T follicular helper cell (primary cell): ENCODE data around the gene AP1AR.

Experiments used
- DNase-seq: peaks from one replicate; pipeline ENCODE4 v3.0.0-alpha.2; 2020; ENCODE audit warnings: low read depth

Gene AP1AR

DNA sequence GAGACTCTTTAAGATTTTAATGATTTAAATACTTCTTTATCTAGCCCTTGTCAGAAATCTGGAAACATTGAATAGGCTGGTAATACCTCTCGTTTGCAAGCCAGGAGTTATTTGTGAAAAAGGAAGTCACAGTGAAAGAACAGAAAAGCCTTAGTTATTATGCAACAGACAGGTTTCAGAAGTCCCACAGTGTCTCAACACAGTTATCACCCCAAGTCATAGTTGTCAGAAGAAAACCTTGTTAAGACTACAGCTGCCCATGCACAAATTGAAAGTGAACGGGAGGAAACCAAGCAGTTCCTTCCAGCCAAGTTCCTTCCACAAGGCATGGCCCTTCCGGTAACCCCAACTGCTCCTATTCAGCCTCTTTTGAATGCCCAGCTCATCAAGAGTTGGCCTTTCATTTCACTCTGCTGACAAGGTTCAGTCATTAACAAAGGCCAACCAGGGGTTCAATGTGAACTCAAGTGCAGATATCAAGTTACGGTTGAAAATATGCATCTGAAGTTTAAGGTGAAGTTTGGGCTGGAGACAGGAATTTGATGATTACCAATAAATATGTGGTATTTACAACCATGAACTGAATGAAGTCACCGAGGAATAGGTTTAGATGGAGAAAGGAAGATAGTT, 81.1 kb downstream of the AP1AR start:
- DNase-seq: no peak

DNA sequence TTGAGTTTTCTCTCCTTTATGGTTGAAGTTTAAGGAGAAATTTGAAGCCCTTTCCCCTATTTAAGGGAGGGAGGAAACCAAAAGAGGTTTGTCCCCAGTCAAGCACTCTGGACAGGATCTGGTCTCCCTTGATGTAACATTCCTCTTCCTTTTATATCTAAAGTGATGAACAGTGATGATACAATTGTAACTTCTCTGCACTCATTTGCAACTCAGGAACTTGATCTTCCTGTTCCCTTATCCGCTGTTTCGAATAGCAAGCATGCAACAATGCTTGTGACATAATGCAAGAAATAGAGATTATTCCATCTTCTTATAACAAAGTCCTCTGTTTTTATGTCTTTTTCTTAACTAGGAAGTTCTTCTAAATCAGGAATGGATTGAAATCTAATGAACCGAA, 83.9 kb downstream of the AP1AR start:
- no peak for DNase-seq

DNA sequence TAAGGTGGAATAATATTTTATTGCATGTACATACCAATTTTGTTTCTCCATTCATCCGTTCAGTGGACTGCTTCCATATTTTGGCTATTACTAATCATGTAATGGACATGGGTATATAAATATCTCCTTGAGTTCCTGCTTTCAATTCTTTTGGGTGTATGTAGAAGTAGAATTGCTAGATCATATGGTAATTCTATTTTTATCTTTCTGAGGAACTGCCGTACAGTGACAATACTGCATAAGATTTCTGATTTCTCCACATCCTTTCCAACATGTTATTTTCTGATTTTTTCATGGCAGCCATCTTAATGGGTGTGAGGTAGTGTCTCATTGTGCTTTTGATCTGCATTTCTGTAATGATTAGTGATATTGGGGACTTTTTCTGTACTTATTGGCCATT, 84.8 kb downstream of the AP1AR start:
- no peak for DNase-seq

DNA sequence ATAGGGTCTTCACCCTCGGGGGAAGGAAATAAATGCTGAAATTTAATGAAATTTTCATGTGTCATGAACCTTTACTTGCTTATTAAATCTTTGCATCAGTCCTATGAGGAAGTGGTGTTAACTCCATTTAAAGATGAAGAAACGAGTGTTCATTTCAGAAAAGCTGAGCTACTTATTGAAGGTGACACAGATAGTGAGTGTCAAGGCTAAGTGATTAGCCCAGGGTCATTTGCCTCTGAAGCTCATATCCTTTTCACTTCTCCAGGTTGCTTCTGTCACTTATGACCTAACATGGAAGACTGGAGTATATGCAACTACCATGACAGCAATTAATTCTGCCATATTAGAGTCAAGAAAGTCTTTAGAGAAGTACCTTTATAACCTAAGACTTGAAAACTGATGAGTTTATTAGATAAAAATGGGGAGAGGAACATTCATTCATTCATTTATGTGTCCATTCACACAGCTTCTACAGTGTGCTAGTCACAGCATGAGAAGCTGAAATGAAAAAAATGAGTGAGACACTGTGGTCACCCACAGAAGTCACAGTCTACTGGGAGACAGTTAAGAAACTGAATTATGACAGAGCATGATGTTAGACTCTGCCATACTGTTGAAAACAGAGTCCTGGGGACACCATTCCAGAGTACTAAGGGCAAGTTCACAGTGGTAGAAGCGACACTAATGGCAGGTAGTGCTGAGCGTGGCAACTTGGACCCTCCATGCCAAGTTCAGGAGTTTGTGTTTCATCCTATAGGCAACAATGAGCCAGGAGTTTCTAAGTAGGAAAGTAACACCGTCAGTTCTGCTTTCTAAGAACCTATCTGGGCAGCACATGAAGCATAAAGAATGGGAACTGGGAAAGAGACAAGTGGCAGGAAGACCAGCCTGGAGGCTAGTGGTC, 86.9 kb downstream of the AP1AR start:
- DNase-seq: no peak
